ENCODE data around the gene LDLRAD3.

GRCh38 chr11:36127550-36127949, 183.7 kb downstream of the LDLRAD3 start:
- TF ChIP-seq CTCF (conservative IDR thresholded peaks at IDR 0.05; ENCODE audit: low read depth, low read length) (no peak), EZH2phosphoT487 (IDR thresholded peaks at IDR 0.05; ENCODE audit: borderline replicate concordance, low read length) (no peak)

Measured in PC-3 (cell line).